Endothelial cell of umbilical vein (primary cell): ENCODE measurements around the gene TMF1. TPM values are rescaled to one million over a fixed set of nuclear protein-coding genes. Genes with fewer than 3 reads are reported as not detected.

Source experiments
- BruUV-seq: library from RNA; stranded (reverse); fragments of 400-500 nt; replicated peaks from 2 replicates; lab custom pipeline; 2021; lab: Mats Ljungman, UMichigan
- CTCF ChIA-PET: fragments of 300-600, 350-600 bp; sonication (Branson Sonifier 250); formaldehyde crosslinking; loops from one replicate; lab custom pipeline; 2021; ENCODE audit warnings: antibody characterized with exemption, inconsistent platforms; lab: Charles Lee
- POLR2A ChIA-PET: fragments of 300-600, 350-600 bp; sonication (Branson Sonifier 250); formaldehyde crosslinking; loops from one replicate; lab custom pipeline; 2021; ENCODE audit warnings: antibody characterized with exemption, inconsistent platforms; lab: Charles Lee
- DNase-seq: peaks from one replicate; pipeline ENCODE4 v3.0.0-alpha.2; 2011; ENCODE audit warnings: low read depth, low spot score
- FAIRE-seq: peaks from 2 replicates; lab custom pipeline; 2011; peaks lifted over from hg19 to GRCh38; lab: Jason Lieb, UNC
- H2AFZ ChIP-seq: 2 replicates; pipeline ENCODE4 v1.6.0; 2012; ENCODE audit warnings: low read depth, low read length, control low read depth, inconsistent platforms
- H3K27ac ChIP-seq: 2 replicates; pipeline ENCODE4 v1.5.1; 2011; ENCODE audit warnings: low read depth, mild to moderate bottlenecking, control low read depth, low read length, moderate library complexity; ENCODE audit not compliant: insufficient read depth
- H3K27me3 ChIP-seq, 2 experiments: 2 replicates each; pipeline versions ENCODE4 v1.6.0 to v1.6.1; 2011; ENCODE audit warnings: low read length in 2 of 2, mixed read lengths in 1 of 2; ENCODE audit not compliant: control insufficient read depth in 2 of 2, insufficient read depth in 2 of 2
- H3K36me3 ChIP-seq, 2 experiments: 2 replicates in 1 of 2; 3 replicates in 1 of 2; pipeline ENCODE4 v1.5.1; 2011; ENCODE audit warnings: low read length in 2 of 2, mild to moderate bottlenecking in 1 of 2, moderate library complexity in 1 of 2; ENCODE audit not compliant: control insufficient read depth in 2 of 2, insufficient read depth in 2 of 2; ENCODE audit errors: extremely low read depth in 1 of 2
- H3K4me1 ChIP-seq: 3 replicates; pipeline ENCODE4 v1.5.1; 2011; ENCODE audit warnings: mild to moderate bottlenecking, low read length; ENCODE audit not compliant: control insufficient read depth, insufficient read depth; ENCODE audit errors: extremely low read depth
- H3K4me2 ChIP-seq: 2 replicates; pipeline ENCODE4 v1.6.1; 2011; ENCODE audit warnings: low read length, control low read depth, mixed read lengths; ENCODE audit not compliant: insufficient read depth
- H3K4me3 ChIP-seq, 3 experiments: fragments of 200-600 bp in 1 of 3; sonication (generic), shearing (Covaris generic) in 1 of 3; replicated peaks in 1 of 3; 2 replicates each; pipeline ENCODE4 v1.5.1; 2011 to 2016; ENCODE audit warnings: control low read depth in 3 of 3, low read length in 3 of 3, mild to moderate bottlenecking in 2 of 3, inconsistent platforms in 1 of 3, low read depth in 1 of 3, moderate library complexity in 1 of 3; ENCODE audit not compliant: insufficient read depth in 1 of 3
- H3K79me2 ChIP-seq: 2 replicates; pipeline ENCODE4 v1.6.0; 2012; ENCODE audit warnings: low read length, inconsistent platforms; ENCODE audit not compliant: control insufficient read depth, insufficient read depth
- H3K9ac ChIP-seq: replicated peaks from 2 replicates; pipeline ENCODE3; 2011; ENCODE audit warnings: low read length, control low read depth; ENCODE audit not compliant: insufficient read depth; ENCODE audit errors: extremely low read depth
- H3K9me1 ChIP-seq: replicated peaks from 3 replicates; pipeline ENCODE4 v1.6.0; 2011; ENCODE audit warnings: mild to moderate bottlenecking, low read length; ENCODE audit not compliant: control insufficient read depth, insufficient read depth; ENCODE audit errors: extremely low read depth
- H3K9me3 ChIP-seq: replicated peaks from 2 replicates; pipeline ENCODE4 v1.5.1; 2012; ENCODE audit warnings: low read length, inconsistent platforms; ENCODE audit not compliant: control insufficient read depth, insufficient read depth
- H4K20me1 ChIP-seq: replicated peaks from 2 replicates; pipeline ENCODE3; 2011; ENCODE audit warnings: mild to moderate bottlenecking, low read length; ENCODE audit not compliant: control insufficient read depth, insufficient read depth; ENCODE audit errors: extremely low read depth
- CTCF ChIP-seq, 2 donors: IDR thresholded peaks; 1 replicate in 1 of 2; 2 replicates in 1 of 2; pipeline ENCODE4 v1.5.1; 2011; ENCODE audit warnings: low read length in 2 of 2, mild to moderate bottlenecking in 2 of 2, moderate library complexity in 2 of 2, control low read depth in 1 of 2, inconsistent platforms in 1 of 2, low read depth in 1 of 2; ENCODE audit not compliant: insufficient read depth in 1 of 2; ENCODE audit errors: extremely low read depth in 1 of 2
- EZH2 ChIP-seq: IDR thresholded peaks from 2 replicates; pipeline ENCODE4 v1.6.1; 2012; ENCODE audit warnings: borderline replicate concordance, low read depth, mild to moderate bottlenecking, moderate library complexity, low read length, inconsistent platforms; ENCODE audit not compliant: severe bottlenecking
- FOS ChIP-seq: IDR thresholded peaks from 2 replicates; pipeline ENCODE4 v1.6.1; 2011; ENCODE audit warnings: mild to moderate bottlenecking, low read length, moderate library complexity, borderline replicate concordance; ENCODE audit not compliant: insufficient read depth
- GATA2 ChIP-seq: IDR thresholded peaks from 2 replicates; pipeline ENCODE4 v1.7.0; 2011; ENCODE audit warnings: low read depth, mild to moderate bottlenecking, moderate library complexity, mixed read lengths, low read length; ENCODE audit not compliant: insufficient read length, insufficient read depth
- JUN ChIP-seq: IDR thresholded peaks from 2 replicates; pipeline ENCODE4 v1.6.1; 2011; ENCODE audit warnings: borderline replicate concordance, low read depth; ENCODE audit not compliant: insufficient read length, insufficient read depth
- MYC ChIP-seq: IDR thresholded peaks from one replicate; pipeline ENCODE4 v1.6.1; 2011; ENCODE audit warnings: mild to moderate bottlenecking, low read depth, low read length
- POLR2A ChIP-seq: IDR thresholded peaks from 2 replicates; pipeline ENCODE4 v1.6.1; 2012; ENCODE audit warnings: low read depth, mild to moderate bottlenecking, control low read depth, low read length
- POLR2AphosphoS5 ChIP-seq: IDR thresholded peaks from 2 replicates; pipeline ENCODE4 v1.6.1; 2012; ENCODE audit warnings: low read depth, mild to moderate bottlenecking, control low read depth, low read length, moderate library complexity; ENCODE audit not compliant: insufficient read depth
- dilution Hi-C: fragments of 300-500 bp; cut with MboI; formaldehyde crosslinking; loops from one replicate; pipeline ENCODE4 v1.15.0; 2019; ENCODE audit warnings: low sequenced_read_pairs; ENCODE audit not compliant: extremely low pct_ligation_motif_present
- intact Hi-C: fragments of 100-400 bp; cut with micrococcal nuclease; formaldehyde crosslinking; loops from one replicate; pipeline ENCODE4 v1.10.0; 2022
- polyA plus RNA-seq, 4 experiments: library from polyadenylated mRNA; depleted of rRNA in 3 of 4; stranded (reverse) in 3 of 4; unstranded in 1 of 4; fragments of >200 nt; gene quantifications; 2 replicates each; pipeline versions ENCODE4 v1.2.1 to v1.2.3, GENCODE V29; 2011 to 2012; ENCODE audit warnings: missing spikeins in 1 of 4
- total RNA-seq: library from RNA; stranded (reverse); gene quantifications from 2 replicates; pipeline ENCODE4 v1.2.3, GENCODE V29; 2021
- TF ChIP-seq, protein P1 (sequence below): IDR thresholded peaks from 2 replicates; pipeline ENCODE4 v1.6.1; 2011; ENCODE audit not compliant: insufficient read depth, insufficient read length

TMF1 gene
- total and polyA plus RNA-seq, 2 donors (not counting 3 experiments of a cell fraction or from before 2014, with no cell fraction given) = 3.7 to 32.7 TPM

GRCh38 chr3:69096299-69096698 is 44.2 kb upstream of the TMF1 start:
- CTCF ChIA-PET = interaction anchor here (1.1 kb wide), 1 partner anchor 25 kb away, joined by 3 read pairs; no protein-coding TSS in a partner anchor
- POLR2A ChIA-PET = no interaction called here
- no peak overlapping the region for H3K27ac ChIP-seq

More at GRCh38 chr3:69096299-69096698, 44.2 kb upstream of the TMF1 start:
- no peaks in the 10 kb centered on the region for H3K9me3 ChIP-seq
- dilution Hi-C loops (no loop called here), intact Hi-C loops (no loop called here)
- peaks cover 0 to 4% of the 10 kb centered on the region in 2 experiments for H3K36me3 ChIP-seq
- peaks cover 28% of the 10 kb centered on the region for H3K4me1 ChIP-seq
- no peaks in the 10 kb centered on the region for H3K27me3 ChIP-seq
- FAIRE-seq (no peak), DNase-seq (no peak)
- no peak overlapping the region for H3K4me3 ChIP-seq
- no peak overlapping the region for H2AFZ ChIP-seq
- no peaks in the 10 kb centered on the region for H3K9me1 ChIP-seq
- no TSS peak for BruUV-seq
- no peaks in the 10 kb centered on the region for H4K20me1 ChIP-seq
- H3K79me2 ChIP-seq = peaks cover 72% of the 10 kb centered on the region
- no peak overlapping the region for H3K9ac ChIP-seq
- no peak overlapping the region for H3K4me2 ChIP-seq
- TF ChIP-seq JUN = no peak
- no peak for TF ChIP-seq GATA2
- no peak for TF ChIP-seq FOS
- TF ChIP-seq, protein P1, sequence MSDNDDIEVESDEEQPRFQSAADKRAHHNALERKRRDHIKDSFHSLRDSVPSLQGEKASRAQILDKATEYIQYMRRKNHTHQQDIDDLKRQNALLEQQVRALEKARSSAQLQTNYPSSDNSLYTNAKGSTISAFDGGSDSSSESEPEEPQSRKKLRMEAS = no peak
- TF ChIP-seq POLR2AphosphoS5 = no peak
- no peak for TF ChIP-seq CTCF (IDR thresholded peaks at IDR 0.05; ENCODE audit: extremely low read depth in 1 of 2, insufficient read depth in 1 of 2, low read depth in 1 of 2, low read length in 2 of 2)
- TF ChIP-seq MYC = no peak
- no peak for TF ChIP-seq EZH2
- TF ChIP-seq POLR2A = no peak
